Measurements from ENCODE around the gene FREY1. TPM values are rescaled to one million over a fixed set of nuclear protein-coding genes. Genes with fewer than 3 reads are reported as not detected.

The FREY1 gene
- total and polyA plus RNA-seq, 5 donors from 2014 or later: 1.8 TPM; not detected in 4

GRCh38 chr11:45917286-45917622 lies 10.2 kb upstream of the FREY1 start:
- Mint-ChIP-seq H3K4me1 (peaks cover 0 to 63% (median 32%) of the 10 kb centered on the region in 4 donors), H3K27me3 (peaks cover 22% of the 10 kb centered on the region), H3K4me3 (peak overlapping the region; percentile 93 to 99 (median 96)), H3K27ac (peak overlapping the region; percentile 93 to 100 (median 99)), H3K9me3 (peaks cover 0 to 2% (median 0%) of the 10 kb centered on the region in 7 donors), H3K36me3 (no peaks in the 10 kb centered on the region)
- Histone ChIP-seq H3K4me1 (ENCODE audit: control insufficient read depth, insufficient read depth, low read length, poor library complexity, severe bottlenecking) (peaks cover 50% of the 10 kb centered on the region), H3K36me3 (ENCODE audit: control insufficient read depth, insufficient read depth, low read length) (peaks cover 37% of the 10 kb centered on the region), H3K4me3 (ENCODE audit: low read depth, low read length) (peak overlapping the region; percentile 88), H3K27ac (ENCODE audit: insufficient read depth, low read length, poor library complexity, severe bottlenecking) (peak overlapping the region; percentile 95), H3K9me3 (ENCODE audit: control insufficient read depth in 2 of 2, low read length in 2 of 2) (no peaks in the 10 kb centered on the region), H3K27me3 (ENCODE audit: control insufficient read depth, insufficient read depth, low read length) (no peaks in the 10 kb centered on the region)
- ATAC-seq (ENCODE audit: low read depth in 2 of 2) (no peak), DNase-seq (no peak)

- Histone ChIP-seq H3K4me3 (ENCODE audit: low read depth, low read length) (no peak overlapping the region), H3K27ac (ENCODE audit: insufficient read depth, low read length, poor library complexity, severe bottlenecking) (no peak overlapping the region), H3K27me3 (ENCODE audit: control insufficient read depth, insufficient read depth, low read length) (no peaks in the 10 kb centered on the region), H3K4me1 (ENCODE audit: control insufficient read depth, insufficient read depth, low read length, poor library complexity, severe bottlenecking) (peaks cover 44% of the 10 kb centered on the region), H3K36me3 (ENCODE audit: control insufficient read depth, insufficient read depth, low read length) (peaks cover 51% of the 10 kb centered on the region), H3K9me3 (ENCODE audit: control insufficient read depth in 2 of 2, low read length in 2 of 2) (no peaks in the 10 kb centered on the region)
- Mint-ChIP-seq H3K27me3 (peaks cover 12% of the 10 kb centered on the region), H3K4me3 (peak overlapping the region; percentile 53 to 63 (median 61)), H3K9me3 (no peaks in the 10 kb centered on the region), H3K27ac (peak overlapping the region in 1 of 3 donors; percentile 67), H3K36me3 (no peaks in the 10 kb centered on the region), H3K4me1 (peaks cover 0 to 51% (median 25%) of the 10 kb centered on the region in 4 donors)
- DNase-seq: no peak
- ATAC-seq (ENCODE audit: low read depth in 2 of 2): no peak
Measured at GRCh38 chr11:45915446-45915845, 8.4 kb upstream of the FREY1 start.

- no peaks in the 10 kb centered on the region for H3K9me3 Mint-ChIP-seq
- DNase-seq (no peak), ATAC-seq (ENCODE audit: low read depth in 2 of 2) (no peak)
- no peaks in the 10 kb centered on the region for H3K36me3 Mint-ChIP-seq
- peaks cover 0 to 39% (median 18%) of the 10 kb centered on the region in 4 donors for H3K4me1 Mint-ChIP-seq
- no peaks in the 10 kb centered on the region for H3K9me3 ChIP-seq (ENCODE audit: control insufficient read depth in 2 of 2, low read length in 2 of 2)
- H3K36me3 ChIP-seq (ENCODE audit: control insufficient read depth, insufficient read depth, low read length): peaks cover 62% of the 10 kb centered on the region
- peak overlapping the region in 3 of 4 donors; percentile 29 to 63 (median 38) for H3K4me3 Mint-ChIP-seq
- H3K27me3 ChIP-seq (ENCODE audit: control insufficient read depth, insufficient read depth, low read length): no peaks in the 10 kb centered on the region
- peaks cover 32% of the 10 kb centered on the region for H3K4me1 ChIP-seq (ENCODE audit: control insufficient read depth, insufficient read depth, low read length, poor library complexity, severe bottlenecking)
- H3K27ac ChIP-seq (ENCODE audit: insufficient read depth, low read length, poor library complexity, severe bottlenecking): no peak overlapping the region
- peak overlapping the region in 1 of 3 donors; percentile 25 for H3K27ac Mint-ChIP-seq
- peaks cover 5% of the 10 kb centered on the region for H3K27me3 Mint-ChIP-seq
- no peak overlapping the region for H3K4me3 ChIP-seq (ENCODE audit: low read depth, low read length)
Measured at GRCh38 chr11:45913942-45914635, 7.0 kb upstream of the FREY1 start.

- no peaks in the 10 kb centered on the region for H3K27me3 ChIP-seq (ENCODE audit: control insufficient read depth, insufficient read depth, low read length)
- Mint-ChIP-seq H3K9me3 (no peaks in the 10 kb centered on the region), H3K36me3 (no peaks in the 10 kb centered on the region), H3K27ac (no peak overlapping the region), H3K4me3 (peak overlapping the region in 1 of 4 donors; percentile 17), H3K27me3 (peaks cover 5% of the 10 kb centered on the region), H3K4me1 (peaks cover 0 to 34% (median 17%) of the 10 kb centered on the region in 4 donors)
- H3K4me3 ChIP-seq (ENCODE audit: low read depth, low read length): no peak overlapping the region
- H3K36me3 ChIP-seq (ENCODE audit: control insufficient read depth, insufficient read depth, low read length): peaks cover 62% of the 10 kb centered on the region
- no peak for ATAC-seq (ENCODE audit: low read depth in 2 of 2)
- no peaks in the 10 kb centered on the region for H3K9me3 ChIP-seq (ENCODE audit: control insufficient read depth in 2 of 2, low read length in 2 of 2)
- H3K27ac ChIP-seq (ENCODE audit: insufficient read depth, low read length, poor library complexity, severe bottlenecking): no peak overlapping the region
- H3K4me1 ChIP-seq (ENCODE audit: control insufficient read depth, insufficient read depth, low read length, poor library complexity, severe bottlenecking): peaks cover 26% of the 10 kb centered on the region
- DNase-seq: no peak
Measured at GRCh38 chr11:45913514-45913913, 6.4 kb upstream of the FREY1 start.

- DNase-seq: no peak
- Histone ChIP-seq H3K4me3 (ENCODE audit: low read depth, low read length) (no peak overlapping the region), H3K36me3 (ENCODE audit: control insufficient read depth, insufficient read depth, low read length) (peaks cover 57% of the 10 kb centered on the region), H3K27me3 (ENCODE audit: control insufficient read depth, insufficient read depth, low read length) (no peaks in the 10 kb centered on the region), H3K4me1 (ENCODE audit: control insufficient read depth, insufficient read depth, low read length, poor library complexity, severe bottlenecking) (peaks cover 10% of the 10 kb centered on the region), H3K27ac (ENCODE audit: insufficient read depth, low read length, poor library complexity, severe bottlenecking) (no peak overlapping the region), H3K9me3 (ENCODE audit: control insufficient read depth in 2 of 2, low read length in 2 of 2) (no peaks in the 10 kb centered on the region)
- H3K9me3 Mint-ChIP-seq: no peaks in the 10 kb centered on the region
- H3K36me3 Mint-ChIP-seq: no peaks in the 10 kb centered on the region
- H3K4me3 Mint-ChIP-seq: peak overlapping the region in 1 of 4 donors; percentile 21
- H3K27ac Mint-ChIP-seq: peak overlapping the region in 1 of 3 donors; percentile 43
- ATAC-seq (ENCODE audit: low read depth in 2 of 2): no peak
- H3K27me3 Mint-ChIP-seq: no peaks in the 10 kb centered on the region
- H3K4me1 Mint-ChIP-seq: peaks cover 0 to 15% (median 5%) of the 10 kb centered on the region in 4 donors
Measured at GRCh38 chr11:45910623-45911022, 3.6 kb upstream of the FREY1 start.

GRCh38 chr11:45909594-45910475 lies 2.8 kb upstream of the FREY1 start:
- H3K4me3 Mint-ChIP-seq: peak overlapping the region in 1 of 4 donors; percentile 32
- no peak for ATAC-seq (ENCODE audit: low read depth in 2 of 2)
- no peaks in the 10 kb centered on the region for H3K36me3 Mint-ChIP-seq

GRCh38 chr11:45907911-45908370 lies 870 bp upstream of the FREY1 start:
- Histone ChIP-seq H3K4me1 (ENCODE audit: control insufficient read depth, insufficient read depth, low read length, poor library complexity, severe bottlenecking) (peaks cover 9% of the 10 kb centered on the region), H3K9me3 (ENCODE audit: control insufficient read depth in 2 of 2, low read length in 2 of 2) (no peaks in the 10 kb centered on the region), H3K27me3 (ENCODE audit: control insufficient read depth, insufficient read depth, low read length) (no peaks in the 10 kb centered on the region), H3K27ac (ENCODE audit: insufficient read depth, low read length, poor library complexity, severe bottlenecking) (no peak overlapping the region), H3K36me3 (ENCODE audit: control insufficient read depth, insufficient read depth, low read length) (peaks cover 31% of the 10 kb centered on the region), H3K4me3 (ENCODE audit: low read depth, low read length) (no peak overlapping the region)
- DNase-seq (no peak), ATAC-seq (ENCODE audit: low read depth in 2 of 2) (no peak)
- no peak overlapping the region for H3K27ac Mint-ChIP-seq
- H3K4me3 Mint-ChIP-seq: peak overlapping the region in 1 of 4 donors; percentile 47
- H3K27me3 Mint-ChIP-seq: peaks cover 5% of the 10 kb centered on the region
- no peaks in the 10 kb centered on the region for H3K36me3 Mint-ChIP-seq
- no peaks in the 10 kb centered on the region for H3K9me3 Mint-ChIP-seq
- H3K4me1 Mint-ChIP-seq: peaks cover 0 to 12% (median 4%) of the 10 kb centered on the region in 4 donors

More at GRCh38 chr11:45909594-45910475, 2.8 kb upstream of the FREY1 start:
- Mint-ChIP-seq H3K9me3 (no peaks in the 10 kb centered on the region), H3K27ac (no peak overlapping the region), H3K4me1 (peaks cover 0 to 14% (median 4%) of the 10 kb centered on the region in 4 donors), H3K27me3 (no peaks in the 10 kb centered on the region)
- Histone ChIP-seq H3K27ac (ENCODE audit: insufficient read depth, low read length, poor library complexity, severe bottlenecking) (no peak overlapping the region), H3K27me3 (ENCODE audit: control insufficient read depth, insufficient read depth, low read length) (no peaks in the 10 kb centered on the region), H3K36me3 (ENCODE audit: control insufficient read depth, insufficient read depth, low read length) (peaks cover 49% of the 10 kb centered on the region), H3K4me1 (ENCODE audit: control insufficient read depth, insufficient read depth, low read length, poor library complexity, severe bottlenecking) (peaks cover 9% of the 10 kb centered on the region), H3K9me3 (ENCODE audit: control insufficient read depth in 2 of 2, low read length in 2 of 2) (no peaks in the 10 kb centered on the region), H3K4me3 (ENCODE audit: low read depth, low read length) (no peak overlapping the region)
- DNase-seq: no peak
